Hepatocyte (in vitro differentiated cells): Measurements from ENCODE around the gene PLD1. TPM values are rescaled to one million over a fixed set of nuclear protein-coding genes. Genes with fewer than 3 reads are reported as not detected.

Experiments used
- DNase-seq: peaks from one replicate; pipeline ENCODE4 v3.0.0-alpha.2; 2016; ENCODE audit warnings: low spot score
- H2AFZ ChIP-seq: fragments of 200-600 bp; sonication (generic); 2 replicates; pipeline ENCODE4 v1.6.0; 2016; ENCODE audit warnings: antibody characterized with exemption, mild to moderate bottlenecking
- H3K27ac ChIP-seq: fragments of 200-600 bp; sonication (generic); 2 replicates; pipeline ENCODE4 v1.5.1; 2016; ENCODE audit warnings: mild to moderate bottlenecking
- H3K27me3 ChIP-seq: fragments of 200-600 bp; sonication (generic); 2 replicates; pipeline ENCODE4 v1.6.1; 2016
- H3K36me3 ChIP-seq: fragments of 200-600 bp; sonication (generic); replicated peaks from 2 replicates; pipeline ENCODE4 v1.5.1; 2016; ENCODE audit warnings: low read depth; ENCODE audit not compliant: insufficient read depth
- H3K4me1 ChIP-seq: fragments of 200-600 bp; sonication (generic); 2 replicates; pipeline ENCODE4 v1.5.1; 2016; ENCODE audit warnings: mild to moderate bottlenecking, moderate library complexity; ENCODE audit not compliant: insufficient read depth
- H3K4me2 ChIP-seq: fragments of 200-600 bp; sonication (generic); 2 replicates; pipeline ENCODE4 v1.6.0; 2016
- H3K4me3 ChIP-seq: fragments of 200-600 bp; sonication (generic); 2 replicates; pipeline ENCODE4 v1.5.1; 2016; ENCODE audit warnings: mild to moderate bottlenecking
- H3K79me2 ChIP-seq: fragments of 200-600 bp; sonication (generic); 2 replicates; pipeline ENCODE4 v1.6.0; 2017; ENCODE audit warnings: mild to moderate bottlenecking
- H3K9me2 ChIP-seq: fragments of 200-600 bp; sonication (generic); replicated peaks from 2 replicates; pipeline ENCODE4 v1.6.0; 2017; ENCODE audit warnings: mild to moderate bottlenecking; ENCODE audit not compliant: insufficient read depth
- H3K9me3 ChIP-seq: fragments of 200-600 bp; sonication (generic); 2 replicates; pipeline ENCODE4 v1.5.1; 2016; ENCODE audit warnings: low read depth, mild to moderate bottlenecking
- H4K20me1 ChIP-seq: fragments of 200-600 bp; sonication (generic); 2 replicates; pipeline ENCODE4 v1.6.0; 2016; ENCODE audit warnings: mild to moderate bottlenecking; ENCODE audit not compliant: insufficient read depth, poor library complexity, severe bottlenecking
- CTCF ChIP-seq: fragments of 200-600 bp; sonication (generic); IDR thresholded peaks from 2 replicates; pipeline ENCODE4 v1.5.1; 2016; ENCODE audit warnings: antibody characterized with exemption, mild to moderate bottlenecking; ENCODE audit not compliant: poor library complexity
- EZH2 ChIP-seq: fragments of 200-600 bp; sonication (generic); IDR thresholded peaks from 2 replicates; pipeline ENCODE4 v1.6.1; 2016; ENCODE audit warnings: antibody characterized with exemption, mild to moderate bottlenecking, borderline replicate concordance
- EZH2phosphoT487 ChIP-seq: fragments of 200-600 bp; sonication (generic); IDR thresholded peaks from one replicate; pipeline ENCODE4 v1.6.1; 2018; ENCODE audit warnings: antibody characterized with exemption, mild to moderate bottlenecking, low read depth, moderate library complexity; ENCODE audit not compliant: unreplicated experiment, severe bottlenecking
- WGBS: methylation state at CpG from one replicate; pipeline ENCODE4 v1.1.6; 2016; ENCODE audit warnings: low lambda C conversion rate; ENCODE audit errors: missing lambda C conversion rate; 5-methylcytosine and 5-hydroxymethylcytosine counted together
- polyA plus RNA-seq: library from polyadenylated mRNA; unstranded; fragments of >200 nt; fragmentation: Nextera tagmentation; extraction: Ambion mirVana; gene quantifications from 2 replicates; pipeline ENCODE4 v1.2.1, GENCODE V29; 2016
- total RNA-seq: library from RNA; depleted of rRNA; stranded (reverse); fragments of >200 nt; gene quantifications from 2 replicates; pipeline ENCODE4 v1.2.3, GENCODE V29; 2014

PLD1 gene
- total and polyA plus RNA-seq, 2 experiments from 2014 or later: 29.4 to 71.1 TPM

GRCh38 chr3:171688593-171688992 lies 121.7 kb downstream of the PLD1 start:
- TF ChIP-seq EZH2phosphoT487: no peak
- no peak for TF ChIP-seq EZH2
- no peak for TF ChIP-seq CTCF
- no peak overlapping the region for H2AFZ ChIP-seq
- no peak overlapping the region for H3K27ac ChIP-seq
- no peaks in the 10 kb centered on the region for H3K4me1 ChIP-seq
- H3K36me3 ChIP-seq: no peaks in the 10 kb centered on the region
- DNase-seq: no peak
- H3K79me2 ChIP-seq: no peaks in the 10 kb centered on the region
- no peaks in the 10 kb centered on the region for H3K27me3 ChIP-seq
- no peaks in the 10 kb centered on the region for H3K9me2 ChIP-seq
- no peaks in the 10 kb centered on the region for H4K20me1 ChIP-seq
- H3K9me3 ChIP-seq: no peaks in the 10 kb centered on the region
- WGBS: 91% methylated on average over 8 of the region's 8 CpGs
- H3K4me2 ChIP-seq: no peak overlapping the region
- H3K4me3 ChIP-seq: no peak overlapping the region

- H3K27ac ChIP-seq: no peak overlapping the region
These were observed 122.3 kb downstream of the PLD1 start for GRCh38 chr3:171688002-171688401.

DNA sequence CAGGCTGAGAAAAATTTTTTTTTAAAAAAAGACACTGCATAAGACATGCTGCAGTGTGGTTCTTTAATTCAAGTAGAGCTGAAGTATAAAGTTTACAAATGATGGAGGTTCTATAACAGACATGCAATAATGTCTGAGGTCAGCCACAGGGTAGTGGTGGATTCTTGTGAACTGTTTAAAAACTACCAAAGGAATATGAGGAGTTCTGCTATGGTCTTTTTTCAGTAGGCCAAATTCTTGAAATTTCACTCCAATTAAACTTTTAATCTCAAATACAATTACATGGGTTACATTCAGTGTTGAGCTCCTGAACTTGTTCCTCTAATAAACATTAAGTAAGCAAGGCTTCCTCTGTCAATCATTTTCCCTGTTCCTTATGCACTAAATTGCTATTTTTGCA lies 122.7 kb downstream of the PLD1 start:
- no peaks in the 10 kb centered on the region for H4K20me1 ChIP-seq
- H3K9me2 ChIP-seq: no peaks in the 10 kb centered on the region
- no peak overlapping the region for H3K27ac ChIP-seq
- H3K4me3 ChIP-seq: no peak overlapping the region
- H3K9me3 ChIP-seq: no peaks in the 10 kb centered on the region
- no peaks in the 10 kb centered on the region for H3K4me1 ChIP-seq
- H3K4me2 ChIP-seq: no peak overlapping the region
- no peaks in the 10 kb centered on the region for H3K36me3 ChIP-seq
- no peaks in the 10 kb centered on the region for H3K79me2 ChIP-seq
- H3K27me3 ChIP-seq: no peaks in the 10 kb centered on the region
- TF ChIP-seq EZH2: no peak
- H2AFZ ChIP-seq: no peak overlapping the region
- no peak for DNase-seq

More at GRCh38 chr3:171688002-171688401, 122.3 kb downstream of the PLD1 start:
- H3K36me3 ChIP-seq: no peaks in the 10 kb centered on the region
- no peak for DNase-seq
- no peak overlapping the region for H3K4me3 ChIP-seq
- H3K27me3 ChIP-seq: no peaks in the 10 kb centered on the region
- no peaks in the 10 kb centered on the region for H3K4me1 ChIP-seq
- no peak for TF ChIP-seq EZH2
- TF ChIP-seq CTCF: no peak
- no peak for TF ChIP-seq EZH2phosphoT487
- H3K79me2 ChIP-seq: no peaks in the 10 kb centered on the region
- H3K9me3 ChIP-seq: no peaks in the 10 kb centered on the region
- H2AFZ ChIP-seq: no peak overlapping the region
- H3K4me2 ChIP-seq: no peak overlapping the region
- no peaks in the 10 kb centered on the region for H3K9me2 ChIP-seq
- H4K20me1 ChIP-seq: no peaks in the 10 kb centered on the region

DNA sequence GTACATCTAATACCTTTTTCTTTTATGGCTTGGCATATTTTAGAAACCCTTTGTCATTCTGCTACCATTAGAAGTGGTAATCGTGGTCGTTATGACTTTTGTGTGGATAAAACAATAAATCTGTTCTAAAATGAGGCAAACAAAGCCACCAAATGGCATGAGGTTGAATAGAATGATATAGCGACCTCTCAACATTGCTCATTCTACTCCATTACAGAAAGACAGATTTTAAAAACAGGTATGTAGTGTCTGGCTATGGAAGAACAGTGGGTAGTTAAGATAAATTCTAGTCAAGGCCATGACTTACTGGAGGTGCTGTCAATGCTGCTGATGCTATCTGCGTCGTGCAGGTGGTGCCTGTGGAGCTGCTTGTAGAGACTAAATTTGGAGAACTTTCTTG lies 123.2 kb downstream of the PLD1 start:
- Histone ChIP-seq H3K9me3 (no peaks in the 10 kb centered on the region), H3K27ac (no peak overlapping the region), H3K4me1 (no peaks in the 10 kb centered on the region), H3K4me3 (no peak overlapping the region), H3K4me2 (no peak overlapping the region), H3K79me2 (no peaks in the 10 kb centered on the region), H4K20me1 (no peaks in the 10 kb centered on the region), H3K9me2 (no peaks in the 10 kb centered on the region), H3K36me3 (no peaks in the 10 kb centered on the region), H3K27me3 (no peaks in the 10 kb centered on the region), H2AFZ (no peak overlapping the region)
- TF ChIP-seq EZH2 (no peak), CTCF (no peak), EZH2phosphoT487 (no peak)
- DNase-seq: no peak
- 86% methylated on average over 5 of the region's 5 CpGs for WGBS
